Measurements from ENCODE around the gene PDE4D.

The PDE4D gene

GRCh38 chr5:59873113-59873512 is 20.4 kb downstream of the PDE4D start:
- H3K9ac ChIP-seq (ENCODE audit: low read depth, low read length): peak overlapping the region; percentile 61
- no peaks in the 10 kb centered on the region for H3K9me3 ChIP-seq (replicated peaks; ENCODE audit: low read length)
- H3K27me3 ChIP-seq (ENCODE audit: control insufficient read depth, insufficient read depth, low read length): no peaks in the 10 kb centered on the region
- H3K36me3 ChIP-seq (ENCODE audit: insufficient read depth, low read length): no peaks in the 10 kb centered on the region
- peaks cover 50% of the 10 kb centered on the region for H3K4me1 ChIP-seq (ENCODE audit: control insufficient read depth, insufficient read depth, low read length)
- no peak overlapping the region for H3K4me3 ChIP-seq (ENCODE audit: low read length)
- peak overlapping the region; percentile 56 for H3K4me2 ChIP-seq (ENCODE audit: low read length)

GRCh38 chr5:59866661-59867060 is 26.9 kb downstream of the PDE4D start:
- H3K4me2 ChIP-seq (ENCODE audit: low read length): no peak overlapping the region
- H3K4me3 ChIP-seq (ENCODE audit: low read length): no peak overlapping the region

DNA sequence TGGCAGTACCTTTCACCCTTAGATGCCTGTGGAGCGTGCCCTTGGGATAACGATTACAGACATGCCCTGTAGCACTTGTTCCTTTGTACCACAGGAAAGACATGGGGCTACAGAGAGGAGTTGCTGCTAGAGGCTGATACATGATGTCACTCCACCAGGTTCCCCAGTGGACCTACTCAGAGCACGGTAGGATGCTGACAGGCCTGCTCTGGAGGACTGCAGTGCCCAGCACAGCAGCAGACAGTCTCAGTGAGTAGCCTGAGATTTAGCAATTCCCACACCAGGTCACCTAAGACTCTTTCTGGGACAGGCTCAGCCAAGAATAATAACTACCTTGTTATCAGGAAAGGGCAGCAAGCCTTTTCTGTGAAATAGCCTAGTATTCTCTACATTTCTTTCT is 28.8 kb downstream of the PDE4D start:
- Histone ChIP-seq H3K4me1 (ENCODE audit: control insufficient read depth, insufficient read depth, low read length) (peaks cover 10% of the 10 kb centered on the region), H3K9ac (ENCODE audit: low read depth, low read length) (no peak overlapping the region), H3K36me3 (ENCODE audit: insufficient read depth, low read length) (no peaks in the 10 kb centered on the region), H3K27me3 (ENCODE audit: control insufficient read depth, insufficient read depth, low read length) (no peaks in the 10 kb centered on the region), H3K9me3 (replicated peaks; ENCODE audit: low read length) (no peaks in the 10 kb centered on the region), H3K4me3 (ENCODE audit: low read length) (no peak overlapping the region), H3K4me2 (ENCODE audit: low read length) (no peak overlapping the region)

More at GRCh38 chr5:59866661-59867060, 26.9 kb downstream of the PDE4D start:
- peaks cover 18% of the 10 kb centered on the region for H3K4me1 ChIP-seq (ENCODE audit: control insufficient read depth, insufficient read depth, low read length)
- H3K9me3 ChIP-seq (replicated peaks; ENCODE audit: low read length): no peaks in the 10 kb centered on the region
- H3K27me3 ChIP-seq (ENCODE audit: control insufficient read depth, insufficient read depth, low read length): no peaks in the 10 kb centered on the region
- no peak overlapping the region for H3K9ac ChIP-seq (ENCODE audit: low read depth, low read length)
- no peaks in the 10 kb centered on the region for H3K36me3 ChIP-seq (ENCODE audit: insufficient read depth, low read length)

GRCh38 chr5:59863777-59864176 is 29.7 kb downstream of the PDE4D start:
- H3K9ac ChIP-seq (ENCODE audit: low read depth, low read length): no peak overlapping the region
- no peak overlapping the region for H3K4me3 ChIP-seq (ENCODE audit: low read length)
- no peak overlapping the region for H3K4me2 ChIP-seq (ENCODE audit: low read length)
- H3K9me3 ChIP-seq (replicated peaks; ENCODE audit: low read length): no peaks in the 10 kb centered on the region
- peaks cover 5% of the 10 kb centered on the region for H3K4me1 ChIP-seq (ENCODE audit: control insufficient read depth, insufficient read depth, low read length)
- H3K36me3 ChIP-seq (ENCODE audit: insufficient read depth, low read length): no peaks in the 10 kb centered on the region
- H3K27me3 ChIP-seq (ENCODE audit: control insufficient read depth, insufficient read depth, low read length): no peaks in the 10 kb centered on the region

- Histone ChIP-seq H3K9me3 (replicated peaks; ENCODE audit: low read length) (no peaks in the 10 kb centered on the region), H3K4me2 (ENCODE audit: low read length) (no peak overlapping the region), H3K9ac (ENCODE audit: low read depth, low read length) (no peak overlapping the region), H3K36me3 (ENCODE audit: insufficient read depth, low read length) (no peaks in the 10 kb centered on the region), H3K4me3 (ENCODE audit: low read length) (no peak overlapping the region), H3K27me3 (ENCODE audit: control insufficient read depth, insufficient read depth, low read length) (no peaks in the 10 kb centered on the region), H3K4me1 (ENCODE audit: control insufficient read depth, insufficient read depth, low read length) (no peaks in the 10 kb centered on the region)
Observed at GRCh38 chr5:59856358-59856757, 37.2 kb downstream of the PDE4D start.

- H3K4me3 ChIP-seq (ENCODE audit: low read length): no peak overlapping the region
- no peak overlapping the region for H3K9ac ChIP-seq (ENCODE audit: low read depth, low read length)
- H3K4me2 ChIP-seq (ENCODE audit: low read length): no peak overlapping the region
- no peaks in the 10 kb centered on the region for H3K27me3 ChIP-seq (ENCODE audit: control insufficient read depth, insufficient read depth, low read length)
- H3K36me3 ChIP-seq (ENCODE audit: insufficient read depth, low read length): no peaks in the 10 kb centered on the region
- H3K9me3 ChIP-seq (replicated peaks; ENCODE audit: low read length): no peaks in the 10 kb centered on the region
- H3K4me1 ChIP-seq (ENCODE audit: control insufficient read depth, insufficient read depth, low read length): peaks cover 2% of the 10 kb centered on the region
Observed at GRCh38 chr5:59850766-59851165, 42.8 kb downstream of the PDE4D start.

DNA sequence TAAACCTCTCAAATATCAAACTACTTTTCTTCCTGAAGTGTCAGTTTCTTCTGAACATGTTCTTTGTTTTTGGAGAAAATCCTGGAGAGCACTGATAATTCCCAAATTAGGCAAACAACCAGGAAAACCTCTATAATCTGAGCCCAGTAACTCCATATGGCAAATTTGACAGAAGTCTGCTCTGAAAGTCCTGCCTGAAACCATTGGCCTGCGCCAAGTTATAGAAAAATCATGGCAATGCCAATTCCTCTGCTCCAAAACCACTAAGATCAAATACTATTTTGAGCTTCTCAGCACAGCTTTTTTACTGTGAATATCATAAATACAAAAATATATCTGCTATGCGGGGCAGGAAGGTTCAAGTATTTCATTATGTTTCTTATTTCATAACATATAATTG is 45.9 kb downstream of the PDE4D start:
- Histone ChIP-seq H3K36me3 (ENCODE audit: insufficient read depth, low read length) (no peaks in the 10 kb centered on the region), H3K27me3 (ENCODE audit: control insufficient read depth, insufficient read depth, low read length) (no peaks in the 10 kb centered on the region), H3K4me3 (ENCODE audit: low read length) (no peak overlapping the region), H3K4me1 (ENCODE audit: control insufficient read depth, insufficient read depth, low read length) (peaks cover 15% of the 10 kb centered on the region), H3K9ac (ENCODE audit: low read depth, low read length) (no peak overlapping the region), H3K9me3 (replicated peaks; ENCODE audit: low read length) (no peaks in the 10 kb centered on the region), H3K4me2 (ENCODE audit: low read length) (no peak overlapping the region)

- Histone ChIP-seq H3K4me3 (ENCODE audit: low read length) (no peak overlapping the region), H3K27me3 (ENCODE audit: control insufficient read depth, insufficient read depth, low read length) (no peaks in the 10 kb centered on the region), H3K4me2 (ENCODE audit: low read length) (no peak overlapping the region), H3K9me3 (replicated peaks; ENCODE audit: low read length) (no peaks in the 10 kb centered on the region), H3K36me3 (ENCODE audit: insufficient read depth, low read length) (no peaks in the 10 kb centered on the region), H3K4me1 (ENCODE audit: control insufficient read depth, insufficient read depth, low read length) (peaks cover 19% of the 10 kb centered on the region), H3K9ac (ENCODE audit: low read depth, low read length) (no peak overlapping the region)
Observed at GRCh38 chr5:59845730-59846129, 47.8 kb downstream of the PDE4D start.

DNA sequence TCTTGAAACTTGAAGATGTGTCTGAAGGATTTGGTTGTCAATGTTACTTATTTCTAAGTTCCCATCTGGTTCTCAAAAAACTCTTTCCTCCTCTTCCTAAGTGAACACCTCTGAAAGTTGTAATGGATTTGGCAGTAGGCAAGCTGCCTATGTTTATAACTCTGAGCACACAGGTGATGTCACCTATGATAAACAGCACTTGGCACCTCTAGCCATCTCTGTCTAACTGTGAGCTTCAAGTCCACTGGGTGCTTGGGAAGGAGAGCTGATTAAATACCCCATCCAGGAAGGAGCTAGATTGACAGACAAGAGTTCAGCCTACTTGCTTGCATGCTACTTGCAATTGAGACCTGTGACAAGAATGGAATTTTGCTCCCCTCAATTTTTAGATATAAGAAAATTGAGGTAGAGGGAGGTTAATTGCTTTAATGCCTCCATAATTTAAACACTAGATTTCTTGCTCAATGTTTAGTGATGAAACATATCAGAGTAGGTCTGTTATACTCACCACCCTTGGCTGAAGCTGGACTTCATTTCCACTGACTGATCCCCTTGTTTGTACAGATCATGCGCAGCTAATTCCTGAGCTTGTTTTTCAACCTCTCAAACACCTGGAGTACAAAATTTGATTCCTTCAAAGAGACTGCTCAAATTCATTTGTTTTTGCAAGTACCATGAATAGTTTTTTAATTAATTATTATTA is 49.9 kb downstream of the PDE4D start:
- H3K9me3 ChIP-seq (replicated peaks; ENCODE audit: low read length): no peaks in the 10 kb centered on the region
- H3K4me1 ChIP-seq (ENCODE audit: control insufficient read depth, insufficient read depth, low read length): peaks cover 28% of the 10 kb centered on the region
- no peak overlapping the region for H3K4me2 ChIP-seq (ENCODE audit: low read length)
- no peaks in the 10 kb centered on the region for H3K36me3 ChIP-seq (ENCODE audit: insufficient read depth, low read length)
- H3K9ac ChIP-seq (ENCODE audit: low read depth, low read length): no peak overlapping the region
- no peak overlapping the region for H3K4me3 ChIP-seq (ENCODE audit: low read length)
- H3K27me3 ChIP-seq (ENCODE audit: control insufficient read depth, insufficient read depth, low read length): no peaks in the 10 kb centered on the region

- Histone ChIP-seq H3K27me3 (ENCODE audit: control insufficient read depth, insufficient read depth, low read length) (no peaks in the 10 kb centered on the region), H3K4me1 (ENCODE audit: control insufficient read depth, insufficient read depth, low read length) (peaks cover 28% of the 10 kb centered on the region), H3K9me3 (replicated peaks; ENCODE audit: low read length) (no peaks in the 10 kb centered on the region), H3K4me3 (ENCODE audit: low read length) (no peak overlapping the region), H3K4me2 (ENCODE audit: low read length) (peak overlapping the region; percentile 25), H3K9ac (ENCODE audit: low read depth, low read length) (no peak overlapping the region), H3K36me3 (ENCODE audit: insufficient read depth, low read length) (no peaks in the 10 kb centered on the region)
Observed at GRCh38 chr5:59842999-59843398, 50.5 kb downstream of the PDE4D start.

DNA sequence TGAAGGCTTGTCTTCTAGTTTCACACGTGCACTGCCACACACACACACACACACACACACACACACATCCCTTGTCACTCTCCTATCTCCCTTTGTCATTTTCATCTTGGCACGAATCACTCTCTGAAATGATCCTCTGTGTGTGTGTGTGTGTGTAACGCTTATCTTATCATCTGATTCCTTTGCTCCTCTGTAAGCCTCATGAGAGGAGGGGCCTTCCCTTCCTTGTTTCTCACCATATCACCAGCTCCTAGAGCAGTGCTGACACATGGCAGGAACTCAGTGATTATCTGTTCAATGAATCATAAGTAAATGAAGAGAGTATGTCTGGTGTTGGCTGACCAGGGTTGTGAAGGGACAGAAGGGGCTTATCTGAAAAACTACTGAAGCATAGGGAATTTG is 53.3 kb downstream of the PDE4D start:
- Histone ChIP-seq H3K4me1 (ENCODE audit: control insufficient read depth, insufficient read depth, low read length) (peaks cover 23% of the 10 kb centered on the region), H3K4me2 (ENCODE audit: low read length) (no peak overlapping the region), H3K9ac (ENCODE audit: low read depth, low read length) (no peak overlapping the region), H3K9me3 (replicated peaks; ENCODE audit: low read length) (no peaks in the 10 kb centered on the region), H3K27me3 (ENCODE audit: control insufficient read depth, insufficient read depth, low read length) (no peaks in the 10 kb centered on the region), H3K4me3 (ENCODE audit: low read length) (no peak overlapping the region), H3K36me3 (ENCODE audit: insufficient read depth, low read length) (no peaks in the 10 kb centered on the region)

DNA sequence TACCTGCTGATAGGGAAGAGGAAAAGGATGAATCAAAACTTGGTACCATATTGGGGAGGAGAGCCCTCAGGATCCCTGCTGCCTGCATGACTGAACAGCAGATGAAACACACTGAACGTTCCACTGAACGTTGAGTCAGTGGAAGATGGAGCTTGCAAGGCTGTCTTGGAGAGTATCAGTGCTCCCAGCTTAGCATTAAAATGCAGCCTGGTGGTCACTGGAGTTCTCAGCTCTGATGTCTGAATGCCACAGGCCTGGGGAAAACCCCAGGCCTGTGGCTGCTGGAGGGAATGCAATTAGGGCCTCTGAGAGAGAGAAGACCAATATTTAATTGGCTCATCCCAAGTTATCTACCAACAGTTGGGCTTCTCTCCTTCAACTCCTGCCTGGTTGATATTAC is 54.5 kb downstream of the PDE4D start:
- Histone ChIP-seq H3K9ac (ENCODE audit: low read depth, low read length) (no peak overlapping the region), H3K9me3 (replicated peaks; ENCODE audit: low read length) (no peaks in the 10 kb centered on the region), H3K27me3 (ENCODE audit: control insufficient read depth, insufficient read depth, low read length) (no peaks in the 10 kb centered on the region), H3K4me1 (ENCODE audit: control insufficient read depth, insufficient read depth, low read length) (peaks cover 23% of the 10 kb centered on the region), H3K4me3 (ENCODE audit: low read length) (no peak overlapping the region), H3K36me3 (ENCODE audit: insufficient read depth, low read length) (no peaks in the 10 kb centered on the region), H3K4me2 (ENCODE audit: low read length) (no peak overlapping the region)

Measured in skeletal muscle satellite cell (primary cell).